Stimulated activated CD4-positive, alpha-beta T cell treated with anti-CD3 and anti-CD28 coated beads, Interleukin-4, amount 100 ng/mL, for 24 hours (primary cell): ENCODE data around the gene NAPEPLD.
"Not testable (repeated sequence)": the region's sequence is repeated elsewhere in the genome, so short reads cannot be mapped to it uniquely, and the experiment has no call there.

Experiments used
- DNase-seq: peaks from one replicate; pipeline ENCODE4 v3.0.0-alpha.2; 2020

NAPEPLD gene

DNA sequence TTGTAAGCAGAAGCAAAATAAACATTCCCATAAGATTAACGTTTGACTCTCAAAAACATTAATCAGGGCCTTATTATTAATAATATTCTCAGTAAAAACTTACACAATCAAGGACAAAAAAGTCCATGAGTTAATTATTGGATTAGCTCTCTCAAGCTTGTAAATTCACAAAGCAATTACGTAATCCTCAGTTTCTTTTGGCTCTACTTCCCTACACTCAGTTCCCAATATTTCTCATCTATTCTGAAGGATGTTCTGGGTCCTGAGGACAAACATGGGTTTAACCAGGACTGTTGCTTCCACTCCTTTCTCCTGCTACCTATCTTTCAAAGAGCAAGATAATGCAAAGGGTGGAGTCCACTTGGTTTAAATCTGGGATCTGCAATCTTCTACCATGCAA lies 89.4 kb downstream of the NAPEPLD start:
- no peak for DNase-seq

DNA sequence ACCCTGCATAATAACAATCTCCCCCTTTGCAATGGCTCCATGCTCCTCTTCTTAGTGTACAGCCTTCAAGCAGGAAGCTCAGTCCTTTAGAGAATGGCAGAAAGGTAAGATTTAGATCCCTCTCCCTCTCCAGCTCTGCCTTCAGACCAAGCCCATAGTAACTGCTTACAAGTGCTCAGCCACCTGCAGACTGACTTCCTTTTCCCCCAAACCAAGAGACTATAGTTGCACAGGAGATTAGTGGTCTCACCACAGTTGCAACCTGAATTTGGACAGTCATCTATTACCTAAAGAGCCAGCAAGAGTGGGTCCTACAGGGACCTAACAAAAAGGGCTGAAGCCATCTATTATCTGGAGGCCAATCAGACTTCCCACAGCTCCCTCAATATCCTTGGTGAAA lies 90.8 kb downstream of the NAPEPLD start:
- DNase-seq: no peak

- DNase-seq: not testable (repeated sequence)
Observed at GRCh38 chr7:103056006-103056405, 92.9 kb downstream of the NAPEPLD start.

- no peak for DNase-seq
Observed at GRCh38 chr7:103051519-103051918, 97.4 kb downstream of the NAPEPLD start.
